Central memory CD4-positive, alpha-beta T cell (primary cell): Measurements from ENCODE around the gene IGFALS.

Experiments
- DNase-seq: peaks from one replicate; pipeline ENCODE4 v3.0.0; 2022

IGFALS gene

DNA sequence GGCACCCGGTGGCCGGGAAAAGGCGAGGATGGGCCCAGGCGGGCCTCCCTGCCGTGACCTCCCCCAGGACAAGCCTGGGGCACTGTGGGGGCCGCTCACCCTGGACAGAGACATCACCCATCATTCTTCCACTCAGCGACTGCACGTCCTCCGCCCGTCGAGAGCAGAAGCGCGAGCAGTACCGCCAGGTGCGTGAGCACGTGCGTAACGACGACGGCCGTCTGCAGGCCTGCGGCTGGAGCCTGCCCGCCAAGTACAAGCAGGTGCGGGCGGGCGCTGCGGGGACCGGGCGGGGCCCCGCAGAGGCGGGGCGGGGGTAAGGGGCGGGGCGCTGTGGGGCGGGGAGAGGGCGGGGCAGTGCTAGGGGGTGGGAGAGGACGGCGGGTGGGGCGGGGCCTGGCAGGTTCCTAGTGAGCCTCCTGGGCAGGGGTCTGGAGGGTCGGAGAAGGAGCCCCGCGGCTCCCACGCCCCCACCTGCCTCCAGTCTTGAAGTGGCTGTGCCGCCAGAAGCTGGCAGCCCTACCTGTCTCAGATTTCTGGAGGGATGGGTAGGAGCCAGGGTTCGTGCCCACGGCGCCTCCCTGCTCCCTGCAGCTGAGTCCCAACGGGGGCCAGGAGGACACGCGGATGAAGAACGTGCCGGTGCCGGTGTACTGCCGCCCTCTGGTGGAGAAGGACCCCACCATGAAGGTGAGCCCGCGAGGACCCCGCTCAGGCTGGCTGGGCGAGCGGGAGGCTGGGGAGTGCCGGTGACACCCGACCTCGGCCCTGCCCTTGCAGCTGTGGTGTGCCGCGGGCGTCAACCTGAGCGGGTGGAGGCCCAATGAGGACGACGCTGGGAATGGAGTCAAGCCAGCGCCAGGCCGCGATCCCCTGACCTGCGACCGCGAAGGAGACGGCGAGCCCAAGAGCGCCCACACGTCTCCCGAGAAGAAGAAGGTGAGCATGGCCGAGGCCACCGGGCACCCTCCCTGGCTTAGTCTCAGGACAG is 29.7 kb downstream of the IGFALS start:
- DNase-seq = no peak

DNA sequence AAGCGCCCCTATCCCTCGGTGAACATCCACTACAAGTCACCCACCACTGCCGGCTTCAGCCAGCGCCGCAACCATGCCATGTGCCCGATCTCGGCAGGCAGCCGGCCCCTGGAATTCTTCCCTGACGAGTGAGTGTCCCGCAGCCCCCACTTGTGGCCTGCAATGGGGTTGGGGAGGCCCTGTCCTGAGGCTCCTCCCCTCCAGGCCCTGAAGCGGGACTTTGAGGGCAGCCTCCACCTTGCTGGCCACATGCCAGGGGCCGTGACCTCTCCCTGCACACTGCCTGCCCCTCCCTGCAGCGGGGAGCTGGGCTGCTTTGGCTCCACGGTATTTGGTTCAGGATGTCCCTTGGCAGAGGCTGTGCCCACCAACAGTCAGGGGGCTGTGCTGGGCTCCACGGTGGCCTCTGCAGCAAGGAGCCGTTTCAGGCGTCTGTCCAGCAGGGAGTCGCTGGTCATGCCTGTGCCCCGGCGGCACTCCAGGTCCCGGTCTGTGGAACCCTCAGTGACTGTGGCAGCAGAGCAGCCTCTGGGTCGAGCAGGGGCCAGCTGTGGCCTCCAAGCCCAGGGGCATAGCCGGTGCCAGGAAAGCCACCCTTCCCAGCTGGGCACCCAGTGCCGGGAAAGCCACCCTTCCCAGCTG is 30.5 kb downstream of the IGFALS start:
- DNase-seq = no peak

DNA sequence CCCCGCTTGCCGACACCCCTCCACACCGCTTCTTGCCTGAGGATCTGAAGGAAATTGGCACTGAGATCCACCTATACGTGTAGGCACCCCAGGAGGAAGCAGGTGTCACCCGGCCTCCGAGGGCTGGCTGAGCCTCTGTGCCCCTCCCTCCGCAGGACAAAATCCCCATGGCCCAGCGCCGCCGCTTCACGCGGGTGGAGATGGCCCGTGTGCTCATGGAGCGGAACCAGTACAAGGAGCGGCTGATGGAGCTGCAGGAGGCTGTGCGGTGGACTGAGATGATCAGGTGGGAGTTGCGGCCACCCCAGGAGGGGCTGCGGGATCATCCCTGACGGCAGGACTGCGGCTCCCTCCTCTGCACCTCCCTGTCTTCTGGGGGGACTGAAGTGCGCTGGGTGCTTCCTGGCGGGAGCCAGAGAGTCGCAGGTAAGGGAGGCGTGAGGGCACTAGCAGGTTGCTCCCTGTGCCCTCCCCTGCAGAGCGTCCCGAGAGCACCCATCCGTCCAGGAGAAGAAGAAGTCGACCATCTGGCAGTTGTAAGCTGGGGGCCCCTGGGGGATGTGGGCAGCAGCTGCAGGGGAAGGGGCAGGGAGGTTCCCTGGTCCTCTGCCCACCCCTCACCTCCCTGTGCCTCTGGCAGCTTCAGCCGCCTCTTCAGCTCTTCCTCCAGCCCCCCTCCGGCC is 31.2 kb downstream of the IGFALS start:
- DNase-seq = no peak

DNA sequence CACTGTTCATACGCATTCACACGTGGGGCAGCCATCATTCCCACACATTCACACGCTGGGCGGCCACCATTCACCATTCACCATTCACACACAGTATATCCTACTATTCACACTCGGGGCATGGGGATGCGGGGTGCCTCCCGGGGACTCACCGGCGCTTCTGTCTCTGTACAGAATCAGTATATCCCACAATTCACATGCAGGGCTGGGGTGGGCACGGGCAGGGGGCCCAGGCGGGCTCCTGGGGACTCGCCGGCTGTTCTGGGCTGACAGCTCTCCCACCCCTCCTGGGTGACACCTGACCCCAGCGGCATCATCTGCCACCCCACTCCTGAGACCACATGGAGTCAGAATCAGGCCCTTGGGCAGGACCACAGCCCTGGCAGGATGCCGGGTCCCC is 31.8 kb downstream of the IGFALS start:
- DNase-seq = no peak

DNA sequence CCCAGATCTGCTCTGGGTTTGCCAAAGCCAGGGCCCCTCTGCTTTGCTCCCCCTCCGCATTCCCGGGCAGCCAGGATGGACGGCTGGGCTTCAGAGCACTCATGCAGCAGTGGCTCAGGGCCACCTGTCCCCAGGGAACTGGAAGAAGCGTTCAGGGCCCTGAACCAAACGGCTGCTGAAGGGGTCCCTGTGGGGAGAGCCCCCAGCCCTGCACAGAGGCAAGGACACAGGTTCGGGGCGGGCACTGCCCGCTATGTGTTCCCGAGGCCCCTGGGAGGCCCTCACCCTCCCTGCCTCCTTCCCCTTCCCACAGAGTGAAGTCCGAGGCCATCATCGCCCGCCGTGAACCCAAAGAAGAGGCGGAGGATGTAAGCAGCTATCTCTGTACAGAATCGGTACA is 32.6 kb downstream of the IGFALS start:
- DNase-seq = no peak

DNA sequence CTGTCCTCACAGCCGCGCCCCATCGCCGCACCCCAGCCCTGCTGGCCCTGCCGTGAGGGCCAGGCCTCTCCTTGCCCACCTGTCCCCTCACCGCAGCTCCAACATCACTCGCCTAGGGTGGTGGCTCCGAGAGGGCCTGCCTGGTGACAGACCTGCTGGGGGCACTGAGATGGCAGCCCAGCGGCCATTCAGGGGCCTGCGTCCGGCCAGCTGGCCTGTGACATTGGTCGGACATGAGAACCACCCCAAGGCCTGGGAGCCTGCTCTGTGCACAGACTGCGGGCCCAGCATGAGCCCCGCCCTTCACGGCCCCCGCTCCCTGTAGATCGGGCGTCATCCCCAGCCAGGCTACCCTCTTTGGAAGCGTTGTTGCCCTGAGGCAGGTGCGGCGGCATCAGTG is 34.0 kb downstream of the IGFALS start:
- DNase-seq = no peak

DNA sequence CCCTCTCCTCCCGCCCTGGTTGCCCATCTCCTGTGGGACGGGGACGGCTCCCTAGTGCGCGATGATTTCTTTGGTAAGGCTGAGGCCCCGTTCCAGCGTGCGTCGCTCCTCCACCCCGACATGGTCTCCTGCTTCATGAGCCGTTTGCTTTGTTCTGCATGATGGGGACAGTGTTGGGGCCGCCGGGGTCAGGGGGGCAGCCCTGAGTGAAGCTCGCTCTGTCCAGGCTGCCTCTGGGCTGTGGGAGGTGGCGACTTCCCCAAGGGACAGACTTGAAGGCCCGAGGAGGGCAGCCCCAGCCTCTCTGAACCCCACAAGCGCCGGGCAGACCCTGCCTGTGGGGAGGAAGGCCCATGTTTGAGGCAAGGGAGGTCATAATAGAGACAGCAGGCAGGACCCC is 34.6 kb downstream of the IGFALS start:
- no peak for DNase-seq

DNA sequence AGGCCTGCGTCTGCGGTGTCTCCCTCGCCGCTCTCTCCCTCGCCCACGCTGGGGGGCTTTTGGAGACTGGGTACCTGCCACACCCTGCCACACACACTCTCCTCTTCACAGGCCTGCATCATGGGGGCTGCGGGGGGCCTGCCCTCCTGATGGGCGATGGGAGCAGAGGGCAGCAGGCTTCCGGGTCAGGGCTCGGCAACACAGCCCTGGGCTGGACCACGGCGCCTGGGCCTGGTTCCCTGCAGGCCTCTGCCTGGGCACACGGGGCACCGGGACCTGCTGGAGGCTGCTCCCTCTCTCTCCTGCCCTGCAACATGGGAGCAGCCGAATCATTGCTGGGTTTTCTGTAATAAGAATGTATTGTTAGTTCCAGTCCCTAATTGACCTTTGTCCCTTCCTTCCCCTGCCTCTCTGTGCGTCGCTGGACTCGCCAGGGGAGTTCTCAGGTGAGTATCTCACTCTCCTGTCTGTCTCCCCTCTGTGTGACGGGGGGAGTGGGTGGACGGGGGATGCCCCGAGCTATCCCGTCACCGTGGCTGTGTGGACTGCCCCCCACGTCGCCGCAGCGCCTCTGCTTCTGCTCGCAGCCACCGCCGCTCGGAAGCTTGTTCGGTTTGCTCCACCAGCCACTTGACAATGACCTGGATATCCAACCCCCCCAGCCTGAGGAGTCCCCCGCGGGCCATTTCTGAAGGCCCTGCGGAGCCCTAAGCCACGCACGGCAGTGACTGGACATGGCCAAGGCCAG is 35.6 kb downstream of the IGFALS start:
- no peak for DNase-seq

DNA sequence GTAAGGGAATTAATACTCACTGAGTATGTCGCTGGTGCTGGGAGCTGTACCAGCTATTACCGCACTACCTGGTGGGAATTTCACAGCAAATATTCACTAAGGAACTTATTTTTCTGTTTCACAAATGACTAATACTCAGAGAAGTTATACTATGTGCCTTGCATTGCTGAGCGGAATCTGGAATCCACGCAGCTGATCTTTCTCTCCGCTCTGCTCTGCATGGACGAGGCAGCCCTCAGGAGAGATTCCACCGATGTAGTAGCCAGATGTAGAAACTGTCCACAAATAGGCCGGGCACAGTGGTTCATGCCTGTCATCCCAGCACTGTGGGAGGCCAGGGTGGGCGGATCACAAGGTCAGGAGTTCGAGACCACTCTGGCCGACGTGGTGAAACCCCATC is 39.3 kb downstream of the IGFALS start:
- DNase-seq = no peak

DNA sequence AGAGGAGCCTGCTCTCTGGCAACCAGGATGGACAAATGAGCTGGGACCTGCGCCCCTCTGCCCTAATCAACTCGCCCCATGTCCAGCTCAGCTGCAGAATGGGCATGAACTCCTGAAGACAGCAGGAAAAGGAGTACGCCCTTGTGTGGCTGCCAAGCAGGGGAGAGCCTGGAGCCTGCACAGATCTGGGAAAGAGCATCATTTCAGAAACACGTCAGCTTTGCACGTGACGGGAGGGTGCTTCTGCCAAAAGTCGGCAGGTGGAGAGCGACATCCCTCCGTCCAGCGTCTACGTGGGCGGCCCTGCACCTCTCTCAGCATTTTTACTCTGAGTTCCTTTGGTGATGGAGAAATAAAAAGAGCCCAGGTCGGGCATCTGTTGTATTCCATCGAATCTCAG is 40.7 kb downstream of the IGFALS start:
- DNase-seq = no peak

DNA sequence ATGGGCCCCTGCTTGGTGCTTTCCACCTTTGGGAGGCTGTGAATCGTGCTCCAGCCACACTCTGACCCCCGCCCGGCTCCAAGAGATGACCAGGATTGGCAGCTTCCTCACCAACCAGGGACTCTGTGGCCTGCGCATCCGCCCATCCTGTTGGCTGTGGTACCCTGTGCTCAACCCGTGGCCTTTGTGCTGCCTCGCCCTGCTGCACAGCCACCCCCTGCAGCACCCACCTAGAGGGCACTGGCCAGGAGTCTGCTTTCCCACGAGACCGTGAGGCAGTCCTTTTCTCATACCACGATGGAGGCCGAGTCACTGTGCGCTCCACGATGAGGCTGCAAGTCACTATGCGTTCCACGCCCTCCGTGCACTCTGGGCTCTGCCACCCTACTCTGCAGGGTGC is 41.6 kb downstream of the IGFALS start:
- DNase-seq = no peak

DNA sequence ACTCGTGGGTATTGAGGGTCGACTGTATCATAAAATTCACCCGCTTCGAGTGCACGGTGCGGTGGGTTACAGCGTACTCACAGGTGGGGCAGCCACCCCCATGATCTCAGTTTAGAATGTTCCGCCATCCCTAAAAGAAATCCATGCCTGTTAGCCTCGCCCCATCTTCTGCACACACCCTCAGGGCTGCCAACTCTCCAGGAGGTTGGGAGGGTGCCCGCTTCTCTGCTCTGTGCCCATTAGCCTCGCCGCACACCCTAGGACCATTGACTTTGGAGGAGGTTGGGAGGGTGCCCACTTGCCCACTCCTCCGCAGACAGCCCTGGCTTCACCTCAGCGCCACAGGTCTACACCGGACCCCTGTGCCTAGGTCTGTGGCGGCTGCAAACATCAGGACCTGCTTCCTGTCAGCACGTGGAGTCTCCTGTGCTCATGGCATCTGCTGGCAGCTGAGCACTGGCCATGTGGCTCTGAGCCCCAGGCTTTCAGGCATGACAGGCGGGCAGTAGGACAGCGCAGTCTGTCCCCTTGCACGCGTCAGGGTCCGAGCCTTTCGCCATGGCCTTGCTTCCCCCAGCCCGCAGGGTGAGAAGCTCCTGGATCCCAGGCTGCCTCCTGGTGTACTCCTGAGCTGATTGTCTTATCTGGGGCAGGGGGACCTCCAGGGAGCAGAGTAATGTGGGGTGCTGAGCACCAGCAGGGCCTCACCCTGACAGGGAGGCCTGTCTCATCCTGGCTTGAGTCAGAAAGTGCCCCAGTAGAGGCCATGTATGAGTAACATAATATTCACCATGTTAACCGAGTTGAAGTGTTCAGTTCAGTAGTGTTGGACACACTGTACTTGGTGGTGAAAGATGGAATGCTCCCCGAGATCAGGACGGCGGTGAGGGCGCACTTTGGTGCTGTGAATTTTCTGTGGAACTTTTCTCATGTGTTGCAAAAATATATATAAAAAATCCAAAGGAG is 44.1 kb downstream of the IGFALS start:
- no peak for DNase-seq

DNA sequence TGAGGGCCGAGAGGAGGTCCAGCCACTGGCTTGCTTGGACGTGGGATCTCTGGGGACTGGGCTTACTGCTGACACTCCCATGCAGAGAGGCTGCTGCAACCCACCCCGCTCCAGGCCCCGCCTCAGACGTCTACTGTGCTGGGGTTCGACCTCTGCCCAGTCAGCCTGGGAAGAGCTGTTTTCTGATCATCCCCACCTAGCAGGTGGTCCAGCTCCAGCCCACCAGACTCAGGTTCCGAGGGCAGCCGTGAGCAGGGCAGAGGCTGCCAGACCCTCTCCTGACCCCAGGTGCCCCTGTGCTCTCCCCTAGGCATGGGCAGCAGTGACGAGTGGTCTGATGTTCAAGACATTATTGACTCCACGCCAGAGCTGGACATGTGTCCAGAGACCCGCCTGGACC is 45.6 kb downstream of the IGFALS start:
- DNase-seq = no peak

DNA sequence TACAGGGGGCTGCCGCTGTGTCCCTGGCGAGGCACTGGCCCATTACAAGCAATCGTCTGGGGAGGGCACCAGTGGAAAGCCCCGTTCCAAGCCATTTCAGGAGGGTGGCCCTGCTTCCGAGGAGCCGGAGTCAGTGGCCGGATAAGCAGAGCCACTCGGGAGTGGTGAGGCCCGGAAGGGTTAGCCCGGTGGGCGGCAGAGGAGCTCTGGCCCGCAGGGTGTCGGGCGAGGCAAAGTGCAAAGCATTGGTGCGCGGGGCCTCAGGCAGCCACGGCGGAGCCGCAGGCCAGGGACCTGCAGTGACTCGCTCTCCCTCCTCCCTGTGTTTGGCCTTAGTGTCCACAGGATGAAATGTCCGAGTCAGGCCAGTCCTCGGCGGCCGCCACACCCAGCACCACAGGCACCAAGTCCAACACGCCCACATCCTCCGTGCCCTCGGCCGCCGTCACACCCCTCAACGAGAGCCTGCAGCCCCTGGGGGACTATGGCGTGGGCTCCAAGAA is 46.8 kb downstream of the IGFALS start:
- no peak for DNase-seq

DNA sequence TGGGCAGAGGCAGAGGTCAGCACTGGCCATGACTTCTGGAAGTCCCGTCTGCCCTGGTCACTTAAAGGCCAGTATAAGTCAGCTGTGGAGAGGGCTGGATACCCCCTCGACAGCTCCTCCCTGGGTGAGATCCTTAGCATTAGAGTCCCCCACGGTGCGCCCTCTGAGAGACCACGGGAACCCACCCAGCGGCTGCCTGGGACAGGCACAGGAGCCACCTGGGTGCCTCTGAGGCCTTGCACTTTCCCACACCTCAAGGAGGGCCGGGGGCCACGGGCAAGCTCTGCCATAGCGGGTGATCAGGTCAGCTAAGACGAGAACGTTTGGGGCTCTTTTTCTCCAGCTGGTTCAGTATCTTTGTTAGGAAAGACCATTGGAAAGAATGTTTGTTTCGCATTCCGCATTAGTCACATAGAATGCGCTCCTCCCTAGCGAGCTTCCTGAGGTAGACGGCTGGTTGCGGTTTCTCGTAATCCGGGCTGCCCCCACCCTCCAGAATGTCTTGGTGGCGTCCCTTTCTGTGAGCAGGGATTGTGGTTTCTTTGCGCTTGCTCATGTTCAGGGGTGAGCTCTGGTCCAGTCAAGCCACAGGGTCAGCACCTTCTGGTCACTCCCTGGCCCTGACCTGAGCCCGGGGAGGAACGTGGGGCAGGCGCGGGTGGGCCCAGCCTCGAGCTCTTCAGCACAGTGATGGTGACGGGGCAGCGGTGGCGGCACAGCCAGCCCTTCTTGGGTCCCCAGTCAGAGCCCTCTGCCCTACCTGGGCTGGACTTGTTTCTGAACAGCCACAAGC is 47.4 kb downstream of the IGFALS start:
- DNase-seq = no peak

DNA sequence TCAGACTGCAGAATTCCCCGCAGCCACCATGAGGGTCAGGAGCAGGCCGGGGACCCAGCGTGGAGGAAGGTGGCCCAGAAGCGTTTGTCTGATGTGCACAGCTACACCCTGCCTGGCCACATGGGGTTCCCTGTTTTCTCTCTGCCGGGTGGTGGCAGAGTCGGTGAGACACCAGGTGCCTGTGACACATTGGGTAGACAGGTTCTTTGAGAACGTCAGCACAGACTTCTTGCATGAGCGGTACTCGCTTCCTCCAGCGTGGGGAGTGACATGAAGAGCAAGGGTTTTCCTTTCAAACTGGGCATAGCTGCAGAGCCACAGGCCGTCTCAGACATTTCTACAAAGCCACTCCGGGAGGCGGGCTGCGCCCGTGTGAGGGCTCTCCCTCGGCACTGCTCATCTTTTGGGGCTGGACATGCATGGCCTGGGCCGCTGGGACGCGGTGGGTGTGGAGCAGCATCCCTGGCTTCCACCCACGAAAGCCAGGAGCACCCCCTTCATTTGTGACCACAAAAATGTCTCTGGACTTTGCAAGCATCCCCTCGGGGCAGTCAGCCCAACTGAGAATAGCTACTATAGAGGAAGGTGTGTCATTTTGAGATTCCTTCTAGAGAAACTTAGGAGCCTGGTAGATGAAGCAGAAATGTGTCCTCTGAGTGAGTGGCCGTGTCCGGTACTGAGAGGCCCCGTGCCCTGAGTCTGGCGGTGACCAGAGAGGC is 48.2 kb downstream of the IGFALS start:
- DNase-seq = no peak

DNA sequence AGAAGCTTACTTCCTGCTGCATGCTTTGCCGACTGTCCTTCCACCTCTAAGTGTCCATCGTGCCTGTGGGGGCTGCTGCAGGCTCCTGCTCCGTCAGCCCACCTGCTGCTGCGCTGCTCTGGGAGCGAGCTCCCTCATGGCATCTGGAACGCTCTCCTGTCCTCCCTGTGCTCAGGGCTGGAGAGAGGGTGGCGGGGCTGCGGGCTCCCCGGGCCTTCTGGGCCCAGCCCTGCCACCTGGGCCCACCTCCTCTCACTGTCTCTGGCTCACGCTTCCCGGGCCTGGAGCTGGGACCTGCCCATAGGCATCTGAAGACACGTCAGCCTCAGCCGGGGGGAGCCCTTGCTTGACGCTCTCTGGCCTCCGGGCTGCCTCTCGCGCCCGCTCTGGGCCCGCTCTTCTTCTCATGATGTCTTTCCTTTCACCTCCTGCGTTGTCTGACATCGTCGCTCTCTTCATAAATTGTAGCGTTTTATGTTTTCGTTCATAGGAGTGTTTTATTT is 49.1 kb downstream of the IGFALS start:
- DNase-seq = no peak

DNA sequence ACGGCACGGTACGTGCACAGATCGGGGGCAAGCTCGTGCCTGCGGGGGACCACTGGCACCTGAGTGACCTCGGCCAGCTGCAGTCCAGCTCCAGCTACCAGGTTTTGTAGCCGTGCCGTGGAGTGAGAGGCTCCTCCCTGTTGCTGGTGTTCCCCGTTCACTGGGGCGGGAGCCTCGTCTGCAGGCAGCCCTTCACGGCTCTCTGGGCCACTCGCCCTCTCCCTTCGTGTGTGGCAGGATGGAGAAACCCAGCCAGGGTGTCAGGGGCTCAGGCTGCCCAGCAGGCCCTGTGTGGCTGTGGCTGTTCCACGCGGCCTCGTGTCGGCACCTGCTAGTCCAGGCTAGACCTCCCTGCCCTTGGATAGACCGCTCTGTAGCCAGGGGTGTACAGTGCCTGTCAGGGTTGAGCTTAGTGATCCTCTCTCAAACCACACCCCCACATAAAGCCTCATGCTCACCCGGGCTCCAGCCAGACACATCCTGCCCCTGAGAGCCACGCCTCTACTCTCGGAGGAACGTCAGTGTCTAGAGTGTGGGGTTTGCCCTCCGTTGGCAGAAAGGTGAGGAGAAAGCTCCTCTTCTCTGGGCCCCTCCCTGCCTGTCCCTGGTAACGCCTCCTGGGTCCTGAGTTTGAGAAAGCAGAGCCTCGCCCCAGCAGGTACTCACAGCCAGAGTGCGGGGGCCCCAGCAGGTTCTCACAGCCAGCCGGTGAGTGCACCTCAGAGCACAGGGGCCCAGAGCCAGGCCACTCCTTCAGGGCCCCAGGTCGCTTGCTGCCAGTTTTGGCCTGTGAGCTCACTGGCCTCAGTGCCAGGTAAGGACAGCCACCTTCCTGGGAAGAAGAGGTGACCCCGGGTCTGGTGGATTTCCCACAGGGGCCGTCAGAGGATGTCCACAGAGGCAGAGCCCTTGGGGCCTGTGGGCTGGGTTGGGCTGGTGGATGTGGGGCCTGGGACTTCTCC is 49.8 kb downstream of the IGFALS start:
- DNase-seq = no peak
